GM12878 (cell line): Measurements from ENCODE around the gene TAGLN3. TPM values are rescaled to one million over a fixed set of nuclear protein-coding genes. Genes with fewer than 3 reads are reported as not detected.

Source experiments
- ATAC-seq: fragments of 200-7000 bp; cut with Tn5 transposase; 3 replicates; pipeline ENCODE4 v1.9.1; 2020; ENCODE audit warnings: mild to moderate bottlenecking, moderate library complexity
- BruUV-seq: library from RNA; stranded (reverse); fragments of 400-500 nt; replicated peaks from 2 replicates; lab custom pipeline; 2021; lab: Mats Ljungman, UMichigan
- CTCF ChIA-PET: fragments of 300-600 bp; sonication (Branson Sonifier 250); formaldehyde crosslinking; extraction: SDS; loops from one replicate; lab custom pipeline; 2021; ENCODE audit warnings: inconsistent platforms; lab: Yijun Ruan, JAX
- POLR2A ChIA-PET: fragments of 350-600 bp; formaldehyde crosslinking; extraction: SDS; loops from one replicate; lab custom pipeline; 2021; ENCODE audit warnings: inconsistent platforms; lab: Charles Lee
- RAD21 ChIA-PET: fragments of 300-600 bp; sonication (Branson Sonifier 250); formaldehyde crosslinking; loops from one replicate; lab custom pipeline; 2023; ENCODE audit warnings: antibody characterized with exemption; ENCODE audit not compliant: unreplicated experiment; lab: Charles Lee
- SMC1A ChIA-PET: fragments of 300-600 bp; sonication (Branson Sonifier 250); formaldehyde crosslinking; loops from one replicate; lab custom pipeline; 2023; ENCODE audit not compliant: unreplicated experiment, uncharacterized antibody; lab: Charles Lee
- DNase-seq: peaks from one replicate; pipeline ENCODE4 v3.0.0-alpha.2; 2011; ENCODE audit warnings: low read depth, low spot score
- FAIRE-seq: peaks from 3 replicates; lab custom pipeline; 2011; peaks lifted over from hg19 to GRCh38; lab: Jason Lieb, UNC
- H2AFZ ChIP-seq: 2 replicates; pipeline ENCODE4 v1.6.0; 2011; ENCODE audit warnings: low read depth, low read length, control low read depth; ENCODE audit not compliant: control insufficient read depth
- H3K27ac ChIP-seq: 2 replicates; pipeline ENCODE4 v1.5.1; 2011; ENCODE audit warnings: control low read depth; ENCODE audit not compliant: control insufficient read depth, insufficient read depth
- H3K27me3 ChIP-seq, 2 experiments: replicated peaks in 1 of 2; 2 replicates each; pipeline versions ENCODE4 v1.6.0 to v1.6.1; 2011; ENCODE audit warnings: low read length in 1 of 2; ENCODE audit not compliant: control insufficient read depth in 2 of 2, insufficient read depth in 2 of 2
- H3K36me3 ChIP-seq, 2 experiments: 2 replicates each; pipeline ENCODE4 v1.5.1; 2011; ENCODE audit warnings: low read length in 1 of 2; ENCODE audit not compliant: control insufficient read depth in 2 of 2, insufficient read depth in 2 of 2
- H3K4me1 ChIP-seq: 2 replicates; pipeline ENCODE4 v1.6.1; 2011; ENCODE audit warnings: mild to moderate bottlenecking, low read length, moderate library complexity, mixed read lengths; ENCODE audit not compliant: control insufficient read depth, insufficient read depth
- H3K4me2 ChIP-seq: 2 replicates; pipeline ENCODE4 v1.6.0; 2011; ENCODE audit warnings: control low read depth; ENCODE audit not compliant: control insufficient read depth, insufficient read depth
- H3K4me3 ChIP-seq: fragments of 200-600 bp; sonication (generic); 2 replicates; pipeline ENCODE4 v1.5.1; 2016
- H3K79me2 ChIP-seq: 2 replicates; pipeline ENCODE4 v1.6.0; 2011; ENCODE audit warnings: low read length; ENCODE audit not compliant: control insufficient read depth, insufficient read depth
- H3K9ac ChIP-seq: 2 replicates; pipeline ENCODE4 v1.8.0; 2011; ENCODE audit warnings: low read length, control low read depth, mixed read lengths; ENCODE audit not compliant: control insufficient read depth, insufficient read depth
- H3K9me3 ChIP-seq: replicated peaks from 3 replicates; pipeline ENCODE4 v1.5.1; 2011; ENCODE audit warnings: mild to moderate bottlenecking, low read length; ENCODE audit not compliant: control insufficient read depth, insufficient read depth
- H4K20me1 ChIP-seq: 2 replicates; pipeline ENCODE4 v1.6.0; 2011; ENCODE audit not compliant: control insufficient read depth, insufficient read depth
- BMI1 ChIP-seq: fragments of 450-650 bp; IDR thresholded peaks from 2 replicates; pipeline ENCODE4 v1.6.1; 2016; ENCODE audit warnings: mild to moderate bottlenecking, moderate library complexity, borderline replicate concordance
- CBFB ChIP-seq: IDR thresholded peaks from 2 replicates; pipeline ENCODE4 v1.6.1; 2016; ENCODE audit warnings: antibody characterized with exemption, low read depth
- EED ChIP-seq: sonication (generic); IDR thresholded peaks from 2 replicates; pipeline ENCODE4 v1.6.1; 2016; ENCODE audit warnings: antibody characterized with exemption, low read depth
- ETV6 ChIP-seq, 2 experiments: fragments of 450-650 bp in 1 of 2; IDR thresholded peaks in 1 of 2; conservative IDR thresholded peaks in 1 of 2; 2 replicates each; pipeline ENCODE4 v1.6.1; 2014; ENCODE audit warnings: antibody characterized with exemption in 1 of 2, borderline replicate concordance in 1 of 2, low read depth in 1 of 2, mild to moderate bottlenecking in 1 of 2, moderate library complexity in 1 of 2
- GATAD2B ChIP-seq: fragments of 450-650 bp; conservative IDR thresholded peaks from 2 replicates; pipeline ENCODE4 v1.6.1; 2017; ENCODE audit warnings: low read depth, mild to moderate bottlenecking, moderate library complexity
- HDAC2 ChIP-seq: fragments of 200-600 bp; sonication (generic); IDR thresholded peaks from 2 replicates; pipeline ENCODE4 v1.6.1; 2017
- HDAC6 ChIP-seq: fragments of 200-600 bp; sonication (generic); IDR thresholded peaks from one replicate; pipeline ENCODE4 v1.8.0; 2017; ENCODE audit warnings: antibody characterized with exemption; ENCODE audit not compliant: unreplicated experiment
- JUND ChIP-seq: IDR thresholded peaks from 2 replicates; pipeline ENCODE4 v1.6.1; 2012; ENCODE audit warnings: low read depth, mild to moderate bottlenecking, low read length, improper control_type of control experiment, moderate library complexity
- KDM1A ChIP-seq: fragments of 200-600 bp; sonication (generic); IDR thresholded peaks from 2 replicates; pipeline ENCODE4 v1.6.1; 2016; ENCODE audit warnings: borderline replicate concordance
- MYB ChIP-seq: fragments of 150-350 bp; IDR thresholded peaks from 2 replicates; pipeline ENCODE4 v1.6.1; 2014; ENCODE audit warnings: mild to moderate bottlenecking, low read depth, low read length, borderline replicate concordance
- MYC ChIP-seq: IDR thresholded peaks from 2 replicates; pipeline ENCODE4 v1.6.1; 2011; ENCODE audit warnings: mild to moderate bottlenecking, low read length, moderate library complexity, inconsistent platforms; ENCODE audit not compliant: insufficient read depth, insufficient replicate concordance, insufficient read length, severe bottlenecking
- POU2F2 ChIP-seq: IDR thresholded peaks from 3 replicates; pipeline ENCODE4 v1.6.1; 2011; ENCODE audit warnings: low read depth, mild to moderate bottlenecking, low read length, borderline replicate concordance
- RAD51 ChIP-seq: fragments of 450-650 bp; IDR thresholded peaks from 2 replicates; pipeline ENCODE4 v1.6.1; 2016; ENCODE audit warnings: moderate library complexity, mild to moderate bottlenecking, inconsistent platforms
- RFX5 ChIP-seq: IDR thresholded peaks from 2 replicates; pipeline ENCODE4 v1.6.1; 2011; ENCODE audit warnings: low read depth, low read length, improper control_type of control experiment
- SREBF1 ChIP-seq: IDR thresholded peaks from 2 replicates; pipeline ENCODE4 v1.6.1; 2012; ENCODE audit warnings: mild to moderate bottlenecking, low read length
- STAT1 ChIP-seq: fragments of 450-650 bp; conservative IDR thresholded peaks from 2 replicates; pipeline ENCODE4 v1.6.1; 2014; ENCODE audit warnings: antibody characterized with exemption, mild to moderate bottlenecking
- TARDBP ChIP-seq: IDR thresholded peaks from 2 replicates; pipeline ENCODE4 v1.6.1; 2016; ENCODE audit warnings: borderline replicate concordance
- WGBS: methylation state at CpG from one replicate; pipeline ENCODE4 v1.1.6; 2016; ENCODE audit warnings: low lambda C conversion rate; ENCODE audit not compliant: insufficient replicate concordance, insufficient coverage; ENCODE audit errors: missing lambda C conversion rate; 5-methylcytosine and 5-hydroxymethylcytosine counted together
- in situ Hi-C: fragments of 300-500 bp; cut with MboI; formaldehyde crosslinking; loops from 9 replicates; pipeline ENCODE4 v1.14.3; 2018; ENCODE audit warnings: mixed read lengths
- intact Hi-C: fragments of 100-400 bp; cut with micrococcal nuclease; formaldehyde crosslinking; loops from one replicate; pipeline ENCODE4 v1.14.2; 2022; ENCODE audit not compliant: unreplicated experiment
- polyA plus RNA-seq, 11 experiments: library from polyadenylated mRNA; depleted of rRNA in 4 of 11; unstranded in 6 of 11; stranded (reverse) in 5 of 11; fragments of >200 nt; fragmentation: Nextera tagmentation in 4 of 11; fragmentation: Illumina TruSeq in 1 of 11; extraction: Ambion mirVana in 4 of 11; extraction: Trizol in 1 of 11; gene quantifications; 1 replicate in 1 of 11; 2 replicates in 10 of 11; pipeline versions ENCODE4 v1.2.1 to v1.2.3, GENCODE V29; 2011 to 2016; ENCODE audit warnings: inconsistent platforms in 2 of 11, missing spikeins in 2 of 11, low read depth in 1 of 11
- total RNA-seq, 4 experiments: library from RNA; depleted of rRNA in 3 of 4; stranded (reverse); fragments of >200 nt in 3 of 4; fragmentation: Illumina TruSeq in 1 of 4; extraction: Trizol in 1 of 4; gene quantifications; 2 replicates each; pipeline versions ENCODE4 v1.2.1 to v1.2.3, GENCODE V29; 2013 to 2021
- TF ChIP-seq, protein P1 (sequence below): IDR thresholded peaks from 2 replicates; pipeline ENCODE4 v1.6.1; 2012; ENCODE audit warnings: low read length, inconsistent platforms
- TF ChIP-seq, protein P2 (sequence below): IDR thresholded peaks from 2 replicates; pipeline ENCODE4 v1.6.1; 2012; ENCODE audit warnings: improper control_type of control experiment, low read depth, low read length; ENCODE audit not compliant: insufficient replicate concordance

TAGLN3 gene
- total and polyA plus RNA-seq, 10 of the 15 experiments (the other 5 are each of a cell fraction or from before 2014, with no cell fraction given), result 0.06 to 0.53 (median 0.12) TPM; not detected in 3

DNA sequence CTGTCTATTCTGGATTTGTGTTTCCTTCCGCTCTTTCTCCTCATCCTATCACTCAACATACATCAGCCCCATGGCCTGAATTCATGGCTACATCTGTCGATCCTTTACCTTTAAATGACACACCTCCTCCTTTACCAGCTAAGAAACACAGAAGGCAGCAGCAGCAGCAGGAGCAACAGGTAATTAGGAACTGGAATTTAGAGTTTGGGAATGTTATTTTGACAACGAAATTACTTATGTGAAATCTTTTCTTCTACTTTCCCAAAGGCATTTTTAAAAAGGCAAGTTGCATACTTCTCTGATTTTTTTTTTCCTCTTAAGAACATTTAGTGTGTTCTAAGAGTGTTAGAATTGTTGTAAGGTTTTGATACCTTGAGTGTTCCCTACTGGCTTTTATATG is 49.0 kb upstream of the TAGLN3 start:
- H3K27me3 ChIP-seq, result peaks cover 2 to 4% of the 10 kb centered on the region in 2 experiments
- in situ Hi-C loops (no loop called here), intact Hi-C loops (no loop called here)
- no peaks in the 10 kb centered on the region for H3K4me1 ChIP-seq
- ATAC-seq (no peak), FAIRE-seq (no peak), DNase-seq (no peak)
- no peaks in the 10 kb centered on the region for H4K20me1 ChIP-seq
- 29% methylated on average over 3 of the region's 3 CpGs for WGBS
- H3K79me2 ChIP-seq, result no peaks in the 10 kb centered on the region
- POLR2A ChIA-PET, result no interaction called here
- BruUV-seq, result no TSS peak
- no peak overlapping the region for H2AFZ ChIP-seq
- no peak overlapping the region for H3K9ac ChIP-seq
- H3K36me3 ChIP-seq, result no peaks in the 10 kb centered on the region
- H3K9me3 ChIP-seq, result no peaks in the 10 kb centered on the region
- H3K27ac ChIP-seq, result no peak overlapping the region
- H3K4me2 ChIP-seq, result no peak overlapping the region
- SMC1A ChIA-PET, result interaction anchor here (0.7 kb wide), 1 partner anchor 44 kb away, joined by 4 read pairs; no protein-coding TSS in a partner anchor
- H3K4me3 ChIP-seq, result no peak overlapping the region
- RAD21 ChIA-PET, result no interaction called here
- CTCF ChIA-PET, result interaction anchor here (1.8 kb wide), 1 partner anchor 232 kb away, joined by 5 read pairs; no protein-coding TSS in a partner anchor
- TF ChIP-seq EED, result no peak
- TF ChIP-seq JUND, result no peak
- no peak for TF ChIP-seq CBFB
- no peak for TF ChIP-seq POU2F2
- TF ChIP-seq, protein P1, sequence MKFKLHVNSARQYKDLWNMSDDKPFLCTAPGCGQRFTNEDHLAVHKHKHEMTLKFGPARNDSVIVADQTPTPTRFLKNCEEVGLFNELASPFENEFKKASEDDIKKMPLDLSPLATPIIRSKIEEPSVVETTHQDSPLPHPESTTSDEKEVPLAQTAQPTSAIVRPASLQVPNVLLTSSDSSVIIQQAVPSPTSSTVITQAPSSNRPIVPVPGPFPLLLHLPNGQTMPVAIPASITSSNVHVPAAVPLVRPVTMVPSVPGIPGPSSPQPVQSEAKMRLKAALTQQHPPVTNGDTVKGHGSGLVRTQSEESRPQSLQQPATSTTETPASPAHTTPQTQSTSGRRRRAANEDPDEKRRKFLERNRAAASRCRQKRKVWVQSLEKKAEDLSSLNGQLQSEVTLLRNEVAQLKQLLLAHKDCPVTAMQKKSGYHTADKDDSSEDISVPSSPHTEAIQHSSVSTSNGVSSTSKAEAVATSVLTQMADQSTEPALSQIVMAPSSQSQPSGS, result no peak
- no peak for TF ChIP-seq BMI1
- no peak for TF ChIP-seq GATAD2B
- TF ChIP-seq MYB, result no peak
- TF ChIP-seq MYC, result no peak
- no peak for TF ChIP-seq KDM1A
- TF ChIP-seq SREBF1, result no peak
- no peak for TF ChIP-seq RFX5
- TF ChIP-seq RAD51, result no peak
- TF ChIP-seq ETV6 (conservative IDR thresholded peaks at IDR 0.05 in 1 of 2, IDR thresholded peaks at IDR 0.05 in 1 of 2; ENCODE audit: borderline replicate concordance in 1 of 2, low read depth in 1 of 2), result no peak
- TF ChIP-seq HDAC2, result no peak
- TF ChIP-seq TARDBP, result no peak
- no peak for TF ChIP-seq STAT1
- TF ChIP-seq, protein P2, sequence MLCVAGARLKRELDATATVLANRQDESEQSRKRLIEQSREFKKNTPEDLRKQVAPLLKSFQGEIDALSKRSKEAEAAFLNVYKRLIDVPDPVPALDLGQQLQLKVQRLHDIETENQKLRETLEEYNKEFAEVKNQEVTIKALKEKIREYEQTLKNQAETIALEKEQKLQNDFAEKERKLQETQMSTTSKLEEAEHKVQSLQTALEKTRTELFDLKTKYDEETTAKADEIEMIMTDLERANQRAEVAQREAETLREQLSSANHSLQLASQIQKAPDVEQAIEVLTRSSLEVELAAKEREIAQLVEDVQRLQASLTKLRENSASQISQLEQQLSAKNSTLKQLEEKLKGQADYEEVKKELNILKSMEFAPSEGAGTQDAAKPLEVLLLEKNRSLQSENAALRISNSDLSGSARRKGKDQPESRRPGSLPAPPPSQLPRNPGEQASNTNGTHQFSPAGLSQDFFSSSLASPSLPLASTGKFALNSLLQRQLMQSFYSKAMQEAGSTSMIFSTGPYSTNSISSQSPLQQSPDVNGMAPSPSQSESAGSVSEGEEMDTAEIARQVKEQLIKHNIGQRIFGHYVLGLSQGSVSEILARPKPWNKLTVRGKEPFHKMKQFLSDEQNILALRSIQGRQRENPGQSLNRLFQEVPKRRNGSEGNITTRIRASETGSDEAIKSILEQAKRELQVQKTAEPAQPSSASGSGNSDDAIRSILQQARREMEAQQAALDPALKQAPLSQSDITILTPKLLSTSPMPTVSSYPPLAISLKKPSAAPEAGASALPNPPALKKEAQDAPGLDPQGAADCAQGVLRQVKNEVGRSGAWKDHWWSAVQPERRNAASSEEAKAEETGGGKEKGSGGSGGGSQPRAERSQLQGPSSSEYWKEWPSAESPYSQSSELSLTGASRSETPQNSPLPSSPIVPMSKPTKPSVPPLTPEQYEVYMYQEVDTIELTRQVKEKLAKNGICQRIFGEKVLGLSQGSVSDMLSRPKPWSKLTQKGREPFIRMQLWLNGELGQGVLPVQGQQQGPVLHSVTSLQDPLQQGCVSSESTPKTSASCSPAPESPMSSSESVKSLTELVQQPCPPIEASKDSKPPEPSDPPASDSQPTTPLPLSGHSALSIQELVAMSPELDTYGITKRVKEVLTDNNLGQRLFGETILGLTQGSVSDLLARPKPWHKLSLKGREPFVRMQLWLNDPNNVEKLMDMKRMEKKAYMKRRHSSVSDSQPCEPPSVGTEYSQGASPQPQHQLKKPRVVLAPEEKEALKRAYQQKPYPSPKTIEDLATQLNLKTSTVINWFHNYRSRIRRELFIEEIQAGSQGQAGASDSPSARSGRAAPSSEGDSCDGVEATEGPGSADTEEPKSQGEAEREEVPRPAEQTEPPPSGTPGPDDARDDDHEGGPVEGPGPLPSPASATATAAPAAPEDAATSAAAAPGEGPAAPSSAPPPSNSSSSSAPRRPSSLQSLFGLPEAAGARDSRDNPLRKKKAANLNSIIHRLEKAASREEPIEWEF, result no peak
- no peak for TF ChIP-seq HDAC6
